Measurements from ENCODE around the gene ACTA1.

The ACTA1 gene

DNA sequence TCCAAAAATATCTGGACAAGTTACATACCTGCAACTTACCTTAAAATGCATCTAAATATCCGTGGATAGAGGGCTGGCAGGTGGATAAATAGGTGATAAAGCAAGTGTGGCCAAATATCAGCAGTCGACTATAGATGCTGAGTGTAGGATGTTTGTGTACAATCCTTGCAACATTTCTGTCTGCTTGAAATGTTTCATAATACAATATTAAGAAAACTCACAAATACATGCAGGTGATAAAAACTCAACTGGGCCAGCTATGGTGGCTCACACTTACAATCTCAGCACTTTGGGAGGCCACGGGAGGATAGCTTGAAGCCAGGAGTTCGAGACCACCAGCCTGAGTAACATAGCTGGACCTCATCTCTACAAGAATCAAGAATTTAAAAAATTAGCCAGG lies 41.0 kb downstream of the ACTA1 start:
- Histone ChIP-seq H3K9me3 (ENCODE audit: control insufficient read depth, low read length) (no peaks in the 10 kb centered on the region), H3K9ac (ENCODE audit: low read length) (no peak overlapping the region), H3K27me3 (ENCODE audit: control insufficient read depth in 1 of 2, insufficient read depth in 1 of 2, low read length in 2 of 2) (peaks cover 7 to 26% of the 10 kb centered on the region in 2 experiments), H3K18ac (ENCODE audit: low read depth in 1 of 2, low read length in 2 of 2) (no peak overlapping the region), H3K23ac (ENCODE audit: low read length in 2 of 2) (no peak overlapping the region), H2AK5ac (ENCODE audit: low read length, severe bottlenecking) (no peak overlapping the region), H4K8ac (ENCODE audit: low read length) (no peak overlapping the region), H3K27ac (ENCODE audit: low read length, poor library complexity, severe bottlenecking) (no peak overlapping the region), H2BK12ac (ENCODE audit: low read length in 2 of 2) (no peak overlapping the region), H3K4me2 (ENCODE audit: low read length, poor library complexity, severe bottlenecking) (no peak overlapping the region), H3K4me3 (ENCODE audit: insufficient read depth in 1 of 2, low read depth in 1 of 2, low read length in 2 of 2) (no peak overlapping the region), H3K79me1 (replicated peaks; ENCODE audit: low read length, poor library complexity, severe bottlenecking) (no peaks in the 10 kb centered on the region), H4K91ac (ENCODE audit: low read length) (no peak overlapping the region), H3K4ac (ENCODE audit: low read depth in 1 of 2, low read length in 2 of 2) (no peak overlapping the region), H2BK15ac (ENCODE audit: low read depth, poor library complexity, severe bottlenecking) (no peak overlapping the region), H3K14ac (ENCODE audit: low read length in 2 of 2) (no peak overlapping the region), H2BK120ac (ENCODE audit: low read depth, low read length) (no peak overlapping the region), H3K4me1 (ENCODE audit: control insufficient read depth, insufficient read depth, low read depth, low read length) (no peaks in the 10 kb centered on the region), H3K36me3 (ENCODE audit: control insufficient read depth in 1 of 2, insufficient read depth in 2 of 2, low read depth in 1 of 2, low read length in 2 of 2) (no peaks in the 10 kb centered on the region), H2AFZ (ENCODE audit: low read depth, low read length) (no peak overlapping the region), H2BK5ac (ENCODE audit: low read depth, low read length, poor library complexity, severe bottlenecking) (no peak overlapping the region)
- no peak for DNase-seq
- WGBS: 85% methylated on average over 2 of the region's 4 CpGs

DNA sequence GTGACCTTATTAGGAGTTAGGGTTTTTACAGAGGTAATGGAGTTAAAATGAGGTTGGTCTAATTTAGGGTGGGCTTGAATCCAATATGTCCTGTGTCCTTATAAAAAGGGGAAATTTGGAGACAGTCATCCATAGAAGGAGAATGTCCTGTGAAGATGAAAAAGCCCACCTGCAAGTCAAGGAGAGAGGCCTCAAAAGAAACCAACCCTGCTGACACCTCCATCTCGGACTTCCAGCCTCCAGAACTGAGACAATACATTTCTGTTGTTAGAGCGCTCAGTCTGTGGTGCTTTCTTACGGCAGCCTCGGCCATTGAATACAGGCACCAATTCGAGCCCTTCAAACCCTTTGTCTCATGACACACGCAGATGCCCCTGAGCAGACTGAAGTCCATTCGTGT lies 43.8 kb downstream of the ACTA1 start:
- H3K36me3 ChIP-seq (ENCODE audit: control insufficient read depth in 1 of 2, insufficient read depth in 2 of 2, low read depth in 1 of 2, low read length in 2 of 2): no peaks in the 10 kb centered on the region
- H4K8ac ChIP-seq (ENCODE audit: low read length): no peak overlapping the region
- no peak overlapping the region for H3K4me2 ChIP-seq (ENCODE audit: low read length, poor library complexity, severe bottlenecking)
- no peak overlapping the region for H2AK5ac ChIP-seq (ENCODE audit: low read length, severe bottlenecking)
- no peaks in the 10 kb centered on the region for H3K9me3 ChIP-seq (ENCODE audit: control insufficient read depth, low read length)
- H2BK15ac ChIP-seq (ENCODE audit: low read depth, poor library complexity, severe bottlenecking): no peak overlapping the region
- no peak overlapping the region for H3K27ac ChIP-seq (ENCODE audit: low read length, poor library complexity, severe bottlenecking)
- no peak overlapping the region for H3K9ac ChIP-seq (ENCODE audit: low read length)
- H3K18ac ChIP-seq (ENCODE audit: low read depth in 1 of 2, low read length in 2 of 2): no peak overlapping the region
- peaks cover 0 to 12% of the 10 kb centered on the region in 2 experiments for H3K27me3 ChIP-seq (ENCODE audit: control insufficient read depth in 1 of 2, insufficient read depth in 1 of 2, low read length in 2 of 2)
- H4K91ac ChIP-seq (ENCODE audit: low read length): no peak overlapping the region
- 93% methylated on average over 5 of the region's 7 CpGs for WGBS
- H3K14ac ChIP-seq (ENCODE audit: low read length in 2 of 2): no peak overlapping the region
- no peak overlapping the region for H2BK120ac ChIP-seq (ENCODE audit: low read depth, low read length)
- no peak overlapping the region for H2BK5ac ChIP-seq (ENCODE audit: low read depth, low read length, poor library complexity, severe bottlenecking)
- no peak overlapping the region for H2BK12ac ChIP-seq (ENCODE audit: low read length in 2 of 2)
- H3K79me1 ChIP-seq (replicated peaks; ENCODE audit: low read length, poor library complexity, severe bottlenecking): no peaks in the 10 kb centered on the region
- no peak overlapping the region for H3K4ac ChIP-seq (ENCODE audit: low read depth in 1 of 2, low read length in 2 of 2)
- H3K23ac ChIP-seq (ENCODE audit: low read length in 2 of 2): no peak overlapping the region
- H3K4me3 ChIP-seq (ENCODE audit: insufficient read depth in 1 of 2, low read depth in 1 of 2, low read length in 2 of 2): no peak overlapping the region
- peaks cover 2% of the 10 kb centered on the region for H3K4me1 ChIP-seq (ENCODE audit: control insufficient read depth, insufficient read depth, low read depth, low read length)
- no peak overlapping the region for H2AFZ ChIP-seq (ENCODE audit: low read depth, low read length)
- no peak for DNase-seq

DNA sequence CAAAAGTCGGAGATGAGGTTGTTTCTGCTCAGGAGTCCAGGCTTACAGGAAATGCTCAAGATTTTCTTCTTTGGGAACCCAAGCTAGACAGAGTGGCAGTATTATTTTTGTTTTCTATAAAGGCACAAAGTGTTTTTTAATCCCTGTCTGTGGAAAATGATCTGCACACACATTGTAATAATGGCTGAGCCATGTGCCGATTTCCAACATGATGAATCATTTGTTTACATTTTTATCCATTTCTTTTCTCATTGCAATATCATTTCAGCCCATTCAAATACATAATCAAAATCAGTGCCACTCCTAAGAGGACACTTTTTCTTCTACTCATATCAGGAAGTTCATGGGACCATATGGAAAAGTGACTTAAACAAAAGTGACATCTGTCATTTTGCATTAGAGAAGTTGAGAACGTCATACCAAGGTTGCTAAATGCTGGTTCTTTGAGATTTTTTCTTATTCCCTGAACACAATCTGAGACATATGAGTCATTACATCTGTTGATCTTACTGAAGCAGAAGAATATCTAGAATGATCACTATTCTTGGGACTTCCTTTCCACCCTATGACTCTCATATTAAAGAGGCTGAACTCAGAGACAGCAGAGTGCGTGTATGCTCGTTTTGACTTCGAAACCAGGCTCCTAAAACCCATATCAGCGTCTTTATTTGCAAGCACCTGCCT lies 44.9 kb downstream of the ACTA1 start:
- DNase-seq: peak; percentile 54
- H3K27me3 ChIP-seq (ENCODE audit: control insufficient read depth in 1 of 2, insufficient read depth in 1 of 2, low read length in 2 of 2): peaks cover 0 to 11% of the 10 kb centered on the region in 2 experiments
- H3K14ac ChIP-seq (ENCODE audit: low read length in 2 of 2): no peak overlapping the region
- H2BK15ac ChIP-seq (ENCODE audit: low read depth, poor library complexity, severe bottlenecking): no peak overlapping the region
- no peak overlapping the region for H4K8ac ChIP-seq (ENCODE audit: low read length)
- H3K4ac ChIP-seq (ENCODE audit: low read depth in 1 of 2, low read length in 2 of 2): no peak overlapping the region
- H3K79me1 ChIP-seq (replicated peaks; ENCODE audit: low read length, poor library complexity, severe bottlenecking): no peaks in the 10 kb centered on the region
- H3K23ac ChIP-seq (ENCODE audit: low read length in 2 of 2): no peak overlapping the region
- no peak overlapping the region for H2BK120ac ChIP-seq (ENCODE audit: low read depth, low read length)
- no peaks in the 10 kb centered on the region for H3K36me3 ChIP-seq (ENCODE audit: control insufficient read depth in 1 of 2, insufficient read depth in 2 of 2, low read depth in 1 of 2, low read length in 2 of 2)
- H3K4me2 ChIP-seq (ENCODE audit: low read length, poor library complexity, severe bottlenecking): no peak overlapping the region
- no peak overlapping the region for H4K91ac ChIP-seq (ENCODE audit: low read length)
- no peak overlapping the region for H3K18ac ChIP-seq (ENCODE audit: low read depth in 1 of 2, low read length in 2 of 2)
- H2BK5ac ChIP-seq (ENCODE audit: low read depth, low read length, poor library complexity, severe bottlenecking): no peak overlapping the region
- H3K4me1 ChIP-seq (ENCODE audit: control insufficient read depth, insufficient read depth, low read depth, low read length): peaks cover 2% of the 10 kb centered on the region
- no peaks in the 10 kb centered on the region for H3K9me3 ChIP-seq (ENCODE audit: control insufficient read depth, low read length)
- WGBS: 62% methylated on average over 7 of the region's 7 CpGs
- H3K4me3 ChIP-seq (ENCODE audit: insufficient read depth in 1 of 2, low read depth in 1 of 2, low read length in 2 of 2): no peak overlapping the region
- H3K27ac ChIP-seq (ENCODE audit: low read length, poor library complexity, severe bottlenecking): no peak overlapping the region
- no peak overlapping the region for H2AK5ac ChIP-seq (ENCODE audit: low read length, severe bottlenecking)
- no peak overlapping the region for H2AFZ ChIP-seq (ENCODE audit: low read depth, low read length)
- H3K9ac ChIP-seq (ENCODE audit: low read length): no peak overlapping the region
- H2BK12ac ChIP-seq (ENCODE audit: low read length in 2 of 2): no peak overlapping the region

DNA sequence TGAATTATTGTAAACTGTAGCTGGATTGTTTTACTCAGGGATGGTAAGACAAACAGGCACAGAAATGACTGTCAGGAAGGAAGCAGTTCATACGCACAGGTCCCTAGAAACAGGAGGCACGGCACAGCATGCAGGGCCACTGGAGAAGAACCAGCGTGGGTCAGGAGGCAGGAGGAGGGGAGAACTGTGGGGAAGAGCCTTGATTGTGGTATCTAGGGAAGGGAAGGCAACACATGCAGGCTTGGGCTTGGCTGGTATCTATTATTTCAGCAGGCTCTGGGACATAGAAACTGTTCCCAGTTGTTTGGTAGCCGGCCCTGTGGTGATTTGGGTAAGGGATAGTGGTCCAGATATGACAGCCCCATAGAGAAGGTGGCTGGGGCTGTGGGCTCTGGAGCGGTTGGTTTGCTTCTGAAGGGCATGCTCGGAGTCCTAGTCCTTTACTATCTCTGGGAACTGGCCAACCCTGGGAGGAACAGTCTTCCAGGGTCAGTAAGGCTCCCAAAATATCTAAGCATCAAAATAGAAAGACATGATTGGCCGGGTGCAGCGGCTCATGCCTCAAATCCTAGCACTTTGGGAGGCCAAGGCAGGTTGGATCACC lies 47.9 kb downstream of the ACTA1 start:
- H3K4me3 ChIP-seq (ENCODE audit: insufficient read depth in 1 of 2, low read depth in 1 of 2, low read length in 2 of 2): no peak overlapping the region

More for the DNA sequence above, 47.9 kb downstream of the ACTA1 start:
- peak overlapping the region; percentile 68 for H2AFZ ChIP-seq (ENCODE audit: low read depth, low read length)
- no peak overlapping the region for H3K27ac ChIP-seq (ENCODE audit: low read length, poor library complexity, severe bottlenecking)
- H2BK15ac ChIP-seq (ENCODE audit: low read depth, poor library complexity, severe bottlenecking): no peak overlapping the region
- peaks cover 12% of the 10 kb centered on the region for H3K4me1 ChIP-seq (ENCODE audit: control insufficient read depth, insufficient read depth, low read depth, low read length)
- H4K91ac ChIP-seq (ENCODE audit: low read length): no peak overlapping the region
- peaks cover 0 to 5% of the 10 kb centered on the region in 2 experiments for H3K27me3 ChIP-seq (ENCODE audit: control insufficient read depth in 1 of 2, insufficient read depth in 1 of 2, low read length in 2 of 2)
- no peak overlapping the region for H3K4me2 ChIP-seq (ENCODE audit: low read length, poor library complexity, severe bottlenecking)
- H2BK5ac ChIP-seq (ENCODE audit: low read depth, low read length, poor library complexity, severe bottlenecking): no peak overlapping the region
- H3K18ac ChIP-seq (ENCODE audit: low read depth in 1 of 2, low read length in 2 of 2): no peak overlapping the region
- no peak overlapping the region for H4K8ac ChIP-seq (ENCODE audit: low read length)
- DNase-seq: peak; percentile 8
- H3K14ac ChIP-seq (ENCODE audit: low read length in 2 of 2): peak overlapping the region in 1 of 2 experiments; percentile 95
- no peak overlapping the region for H2BK120ac ChIP-seq (ENCODE audit: low read depth, low read length)
- no peaks in the 10 kb centered on the region for H3K9me3 ChIP-seq (ENCODE audit: control insufficient read depth, low read length)
- 66% methylated on average over 8 of the region's 8 CpGs for WGBS
- H3K9ac ChIP-seq (ENCODE audit: low read length): no peak overlapping the region
- no peaks in the 10 kb centered on the region for H3K36me3 ChIP-seq (ENCODE audit: control insufficient read depth in 1 of 2, insufficient read depth in 2 of 2, low read depth in 1 of 2, low read length in 2 of 2)
- H3K79me1 ChIP-seq (replicated peaks; ENCODE audit: low read length, poor library complexity, severe bottlenecking): no peaks in the 10 kb centered on the region
- H2AK5ac ChIP-seq (ENCODE audit: low read length, severe bottlenecking): no peak overlapping the region
- H3K23ac ChIP-seq (ENCODE audit: low read length in 2 of 2): no peak overlapping the region
- no peak overlapping the region for H3K4ac ChIP-seq (ENCODE audit: low read depth in 1 of 2, low read length in 2 of 2)
- no peak overlapping the region for H2BK12ac ChIP-seq (ENCODE audit: low read length in 2 of 2)

All from mesenchymal stem cell (in vitro differentiated cells and primary cell).